Loucy (cell line): ENCODE measurements around the gene GPR15LG.

Source experiments
- EZH2phosphoT487 ChIP-seq: fragments of 200-600 bp; IDR thresholded peaks from 2 replicates; pipeline ENCODE4 v1.6.1; 2018; ENCODE audit warnings: antibody characterized with exemption, mild to moderate bottlenecking, moderate library complexity, borderline replicate concordance
- TF ChIP-seq, protein P1 (sequence below): fragments of 200-600 bp; sonication (generic); conservative IDR thresholded peaks from 2 replicates; pipeline ENCODE4 v1.5.1; 2014; ENCODE audit warnings: mild to moderate bottlenecking, antibody characterized with exemption, low read length

DNA sequence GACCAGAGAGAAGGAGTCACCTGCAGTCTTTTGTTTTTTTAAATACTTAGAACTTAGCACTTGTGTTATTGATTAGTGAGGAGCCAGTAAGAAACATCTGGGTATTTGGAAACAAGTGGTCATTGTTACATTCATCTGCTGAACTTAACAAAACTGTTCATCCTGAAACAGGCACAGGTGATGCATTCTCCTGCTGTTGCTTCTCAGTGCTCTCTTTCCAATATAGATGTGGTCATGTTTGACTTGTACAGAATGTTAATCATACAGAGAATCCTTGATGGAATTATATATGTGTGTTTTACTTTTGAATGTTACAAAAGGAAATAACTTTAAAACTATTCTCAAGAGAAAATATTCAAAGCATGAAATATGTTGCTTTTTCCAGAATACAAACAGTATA, 20.8 kb upstream of the GPR15LG start:
- no peak for TF ChIP-seq EZH2phosphoT487
- TF ChIP-seq, protein P1, sequence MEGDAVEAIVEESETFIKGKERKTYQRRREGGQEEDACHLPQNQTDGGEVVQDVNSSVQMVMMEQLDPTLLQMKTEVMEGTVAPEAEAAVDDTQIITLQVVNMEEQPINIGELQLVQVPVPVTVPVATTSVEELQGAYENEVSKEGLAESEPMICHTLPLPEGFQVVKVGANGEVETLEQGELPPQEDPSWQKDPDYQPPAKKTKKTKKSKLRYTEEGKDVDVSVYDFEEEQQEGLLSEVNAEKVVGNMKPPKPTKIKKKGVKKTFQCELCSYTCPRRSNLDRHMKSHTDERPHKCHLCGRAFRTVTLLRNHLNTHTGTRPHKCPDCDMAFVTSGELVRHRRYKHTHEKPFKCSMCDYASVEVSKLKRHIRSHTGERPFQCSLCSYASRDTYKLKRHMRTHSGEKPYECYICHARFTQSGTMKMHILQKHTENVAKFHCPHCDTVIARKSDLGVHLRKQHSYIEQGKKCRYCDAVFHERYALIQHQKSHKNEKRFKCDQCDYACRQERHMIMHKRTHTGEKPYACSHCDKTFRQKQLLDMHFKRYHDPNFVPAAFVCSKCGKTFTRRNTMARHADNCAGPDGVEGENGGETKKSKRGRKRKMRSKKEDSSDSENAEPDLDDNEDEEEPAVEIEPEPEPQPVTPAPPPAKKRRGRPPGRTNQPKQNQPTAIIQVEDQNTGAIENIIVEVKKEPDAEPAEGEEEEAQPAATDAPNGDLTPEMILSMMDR = no peak
